HCT116 (cell line): ENCODE measurements around the gene PRRT4. TPM values are rescaled to one million over a fixed set of nuclear protein-coding genes. Genes with fewer than 3 reads are reported as not detected.

Experiments
- ATAC-seq: fragments of 200-7000 bp; cut with Tn5 transposase; 2 replicates; pipeline ENCODE4 v1.9.1; 2020; ENCODE audit warnings: mild to moderate bottlenecking, moderate library complexity
- BruUV-seq: library from RNA; stranded (reverse); fragments of 400-500 nt; replicated peaks from 2 replicates; lab custom pipeline; 2021; lab: Mats Ljungman, UMichigan
- CTCF ChIA-PET: fragments of 300-600 bp; sonication (Branson Sonifier 250); formaldehyde crosslinking; loops from one replicate; lab custom pipeline; 2021; ENCODE audit warnings: antibody characterized with exemption; lab: Charles Lee
- POLR2A ChIA-PET: fragments of 300-600, 350-600 bp; sonication (Branson Sonifier 250); formaldehyde crosslinking; loops from one replicate; lab custom pipeline; 2021; ENCODE audit warnings: antibody characterized with exemption; lab: Charles Lee
- RAD21 ChIA-PET, 2 experiments: fragments of 300-600 bp; sonication (Branson Sonifier 250); formaldehyde crosslinking; loops; one replicate each; lab custom pipeline; 2023; ENCODE audit warnings: low total read pairs in 2 of 2; ENCODE audit not compliant: uncharacterized antibody in 2 of 2, unreplicated experiment in 2 of 2, low non-redundant PET in 1 of 2; lab: Charles Lee
- DNase-seq: peaks from one replicate; pipeline ENCODE4 v3.0.0-alpha.2; 2010; ENCODE audit warnings: low read depth, low spot score
- H2AFZ ChIP-seq: fragments of 200-600 bp; shearing (Covaris generic), sonication (generic); 2 replicates; pipeline ENCODE4 v1.6.1; 2017; ENCODE audit warnings: low read depth, mixed run types, mixed read lengths, antibody characterized with exemption, low read length; ENCODE audit not compliant: poor library complexity, severe bottlenecking
- H3K27ac ChIP-seq: 2 replicates; pipeline ENCODE4 v1.5.1; 2012; ENCODE audit warnings: low read depth, low read length
- H3K27me3 ChIP-seq: fragments of 200-600 bp; sonication (generic); 2 replicates; pipeline ENCODE4 v1.6.1; 2016; ENCODE audit warnings: mixed run types, low read length, mixed read lengths; ENCODE audit not compliant: insufficient read depth
- H3K36me3 ChIP-seq, 2 experiments: fragments of 200-500 bp in 1 of 2; fragments of 200-600 bp in 1 of 2; sonication (Bioruptor generic) in 1 of 2; sonication (generic) in 1 of 2; 2 replicates each; pipeline versions ENCODE4 v1.5.1 to v1.6.1; 2014 to 2016; ENCODE audit warnings: low read length in 2 of 2, inconsistent platforms in 1 of 2, mixed read lengths in 1 of 2, mixed run types in 1 of 2; ENCODE audit not compliant: insufficient read depth in 2 of 2, control insufficient read depth in 1 of 2
- H3K4me1 ChIP-seq, 2 experiments: fragments of 200-600 bp in 1 of 2; sonication (generic) in 1 of 2; 2 replicates each; pipeline versions ENCODE4 v1.5.1 to v1.6.1; 2012 to 2017; ENCODE audit warnings: low read length in 2 of 2, inconsistent platforms in 1 of 2, mild to moderate bottlenecking in 1 of 2, mixed read lengths in 1 of 2, mixed run types in 1 of 2, moderate library complexity in 1 of 2; ENCODE audit not compliant: insufficient read depth in 2 of 2, control insufficient read depth in 1 of 2
- H3K4me2 ChIP-seq: fragments of 200-600 bp; sonication (generic); 2 replicates; pipeline ENCODE4 v1.6.1; 2017; ENCODE audit warnings: mixed run types, low read length, mixed read lengths
- H3K4me3 ChIP-seq, 2 experiments: fragments of 200-600 bp in 1 of 2; sonication (generic) in 1 of 2; replicated peaks in 1 of 2; 2 replicates each; pipeline ENCODE4 v1.5.1; 2011 to 2016; ENCODE audit warnings: low read length in 2 of 2, control low read depth in 1 of 2, low read depth in 1 of 2, mild to moderate bottlenecking in 1 of 2, mixed read lengths in 1 of 2, mixed run types in 1 of 2
- H3K79me2 ChIP-seq: fragments of 200-600 bp; sonication (generic); 2 replicates; pipeline ENCODE4 v1.6.1; 2017; ENCODE audit warnings: mild to moderate bottlenecking, mixed run types, low read length, moderate library complexity, mixed read lengths; ENCODE audit not compliant: insufficient read depth
- H3K9ac ChIP-seq: fragments of 200-600 bp; sonication (generic); 2 replicates; pipeline ENCODE4 v1.6.1; 2016; ENCODE audit warnings: low read length, mixed read lengths
- H3K9me2 ChIP-seq: fragments of 200-600 bp; sonication (generic), shearing (Covaris generic); 2 replicates; pipeline ENCODE4 v1.6.1; 2017; ENCODE audit warnings: mixed run types, mild to moderate bottlenecking, moderate library complexity; ENCODE audit not compliant: insufficient read depth
- H3K9me3 ChIP-seq, 2 experiments: fragments of 200-500 bp in 1 of 2; fragments of 200-600 bp in 1 of 2; sonication (Bioruptor generic) in 1 of 2; sonication (generic) in 1 of 2; 2 replicates each; pipeline ENCODE4 v1.6.1; 2014 to 2017; ENCODE audit warnings: low read length in 2 of 2, mixed read lengths in 2 of 2, inconsistent platforms in 1 of 2, low read depth in 1 of 2, mild to moderate bottlenecking in 1 of 2, mixed run types in 1 of 2, moderate library complexity in 1 of 2; ENCODE audit not compliant: control insufficient read depth in 1 of 2, insufficient read depth in 1 of 2
- H4K20me1 ChIP-seq: fragments of 200-600 bp; sonication (generic), shearing (Covaris generic); 2 replicates; pipeline ENCODE4 v1.6.1; 2017; ENCODE audit warnings: mixed run types, mild to moderate bottlenecking, moderate library complexity; ENCODE audit not compliant: insufficient read depth
- CBX3 ChIP-seq: IDR thresholded peaks from 2 replicates; pipeline ENCODE4 v1.6.1; 2012; ENCODE audit warnings: low read depth
- CEBPB ChIP-seq: IDR thresholded peaks from 2 replicates; pipeline ENCODE4 v1.6.1; 2012; ENCODE audit warnings: low read depth
- ELF1 ChIP-seq: IDR thresholded peaks from 2 replicates; pipeline ENCODE4 v1.6.1; 2012; ENCODE audit warnings: low read depth, borderline replicate concordance
- EZH2 ChIP-seq: fragments of 200-600 bp; sonication (generic); IDR thresholded peaks from 2 replicates; pipeline ENCODE4 v1.6.1; 2017; ENCODE audit warnings: antibody characterized with exemption, mixed run types
- EZH2phosphoT487 ChIP-seq: fragments of 200-600 bp; IDR thresholded peaks from 2 replicates; pipeline ENCODE4 v1.6.1; 2018; ENCODE audit warnings: antibody characterized with exemption, borderline replicate concordance
- JUND ChIP-seq: IDR thresholded peaks from 2 replicates; pipeline ENCODE4 v1.6.1; 2012
- POLR2A ChIP-seq: IDR thresholded peaks from 2 replicates; pipeline ENCODE4 v1.7.0; 2011; ENCODE audit warnings: borderline replicate concordance; ENCODE audit not compliant: insufficient read depth, insufficient read length; ENCODE audit errors: extremely low read depth
- POLR2AphosphoS5 ChIP-seq: IDR thresholded peaks from 2 replicates; pipeline ENCODE4 v1.6.1; 2011; ENCODE audit warnings: mild to moderate bottlenecking, low read depth, low read length, moderate library complexity
- ZNF274 ChIP-seq: fragments of 200-500 bp; sonication (Bioruptor generic); IDR thresholded peaks from 2 replicates; pipeline ENCODE4 v1.6.1; 2014; ENCODE audit warnings: mild to moderate bottlenecking, low read depth, low read length, inconsistent platforms
- intact Hi-C: fragments of 100-400 bp; cut with micrococcal nuclease; formaldehyde crosslinking; loops from 2 replicates; pipeline ENCODE4 v1.10.0; 2022
- total RNA-seq: library from RNA; stranded (reverse); gene quantifications from one replicate; pipeline ENCODE4 v1.2.1, GENCODE V29; 2021; ENCODE audit not compliant: unreplicated experiment
- TF ChIP-seq, protein P1 (sequence below): IDR thresholded peaks from 2 replicates; pipeline ENCODE4 v1.6.1; 2012
- TF ChIP-seq, protein P2 (sequence below): IDR thresholded peaks from 2 replicates; pipeline ENCODE4 v1.6.1; 2012
- TF ChIP-seq, protein P3 (sequence below): IDR thresholded peaks from 2 replicates; pipeline ENCODE4 v1.6.1; 2012; ENCODE audit warnings: low read depth

The PRRT4 gene
- total RNA-seq, 1 experiment from 2014 or later, result 4.0 TPM

DNA sequence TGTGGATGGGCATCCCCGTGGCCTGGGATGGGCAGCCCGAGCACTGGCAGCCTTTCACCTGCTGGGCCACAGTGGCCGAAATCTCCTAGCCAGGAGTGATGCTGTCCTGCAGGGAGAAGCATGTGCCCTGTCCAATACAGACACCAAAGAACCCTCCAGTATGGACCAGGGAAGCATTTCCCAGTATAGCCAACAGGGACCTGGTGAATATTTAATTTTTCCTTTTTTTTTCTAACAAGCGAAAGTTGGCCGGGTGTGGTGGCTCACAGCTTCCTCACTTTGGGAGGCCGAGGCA is 37.3 kb upstream of the PRRT4 start:
- ATAC-seq (peak; percentile 60), DNase-seq (no peak)
- Histone ChIP-seq H3K4me2 (no peak overlapping the region), H2AFZ (no peak overlapping the region), H3K27ac (no peak overlapping the region), H3K9me2 (no peaks in the 10 kb centered on the region), H3K9ac (no peak overlapping the region), H4K20me1 (no peaks in the 10 kb centered on the region; the same call in 1 of the 2 replicates), H3K4me1 (peaks cover under 1% of the 10 kb centered on the region in 2 experiments; a peak in 2 of 4 replicates), H3K4me3 (no peak overlapping the region), H3K27me3 (no peaks in the 10 kb centered on the region), H3K36me3 (peaks cover 41 to 63% of the 10 kb centered on the region in 2 experiments), H3K79me2 (peaks cover 17% of the 10 kb centered on the region), H3K9me3 (no peaks in the 10 kb centered on the region)
- ChIA-PET CTCF (interaction anchor here (1.7 to 4.4 kb wide), 3 partner anchors 11 to 62 kb away, joined by 7 to 24 read pairs (median 8); no protein-coding TSS in a partner anchor), RAD21 (no interaction called here), POLR2A (no interaction called here)
- TF ChIP-seq CBX3, result no peak
- TF ChIP-seq ELF1, result no peak
- no peak for TF ChIP-seq POLR2A
- no peak for TF ChIP-seq EZH2phosphoT487
- TF ChIP-seq, protein P1, sequence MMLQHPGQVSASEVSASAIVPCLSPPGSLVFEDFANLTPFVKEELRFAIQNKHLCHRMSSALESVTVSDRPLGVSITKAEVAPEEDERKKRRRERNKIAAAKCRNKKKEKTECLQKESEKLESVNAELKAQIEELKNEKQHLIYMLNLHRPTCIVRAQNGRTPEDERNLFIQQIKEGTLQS, result no peak
- TF ChIP-seq EZH2, result no peak
- TF ChIP-seq POLR2AphosphoS5, result no peak
- TF ChIP-seq ZNF274, result no peak
- TF ChIP-seq CEBPB, result no peak
- TF ChIP-seq, protein P2, sequence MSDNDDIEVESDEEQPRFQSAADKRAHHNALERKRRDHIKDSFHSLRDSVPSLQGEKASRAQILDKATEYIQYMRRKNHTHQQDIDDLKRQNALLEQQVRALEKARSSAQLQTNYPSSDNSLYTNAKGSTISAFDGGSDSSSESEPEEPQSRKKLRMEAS, result no peak
- TF ChIP-seq, protein P3, sequence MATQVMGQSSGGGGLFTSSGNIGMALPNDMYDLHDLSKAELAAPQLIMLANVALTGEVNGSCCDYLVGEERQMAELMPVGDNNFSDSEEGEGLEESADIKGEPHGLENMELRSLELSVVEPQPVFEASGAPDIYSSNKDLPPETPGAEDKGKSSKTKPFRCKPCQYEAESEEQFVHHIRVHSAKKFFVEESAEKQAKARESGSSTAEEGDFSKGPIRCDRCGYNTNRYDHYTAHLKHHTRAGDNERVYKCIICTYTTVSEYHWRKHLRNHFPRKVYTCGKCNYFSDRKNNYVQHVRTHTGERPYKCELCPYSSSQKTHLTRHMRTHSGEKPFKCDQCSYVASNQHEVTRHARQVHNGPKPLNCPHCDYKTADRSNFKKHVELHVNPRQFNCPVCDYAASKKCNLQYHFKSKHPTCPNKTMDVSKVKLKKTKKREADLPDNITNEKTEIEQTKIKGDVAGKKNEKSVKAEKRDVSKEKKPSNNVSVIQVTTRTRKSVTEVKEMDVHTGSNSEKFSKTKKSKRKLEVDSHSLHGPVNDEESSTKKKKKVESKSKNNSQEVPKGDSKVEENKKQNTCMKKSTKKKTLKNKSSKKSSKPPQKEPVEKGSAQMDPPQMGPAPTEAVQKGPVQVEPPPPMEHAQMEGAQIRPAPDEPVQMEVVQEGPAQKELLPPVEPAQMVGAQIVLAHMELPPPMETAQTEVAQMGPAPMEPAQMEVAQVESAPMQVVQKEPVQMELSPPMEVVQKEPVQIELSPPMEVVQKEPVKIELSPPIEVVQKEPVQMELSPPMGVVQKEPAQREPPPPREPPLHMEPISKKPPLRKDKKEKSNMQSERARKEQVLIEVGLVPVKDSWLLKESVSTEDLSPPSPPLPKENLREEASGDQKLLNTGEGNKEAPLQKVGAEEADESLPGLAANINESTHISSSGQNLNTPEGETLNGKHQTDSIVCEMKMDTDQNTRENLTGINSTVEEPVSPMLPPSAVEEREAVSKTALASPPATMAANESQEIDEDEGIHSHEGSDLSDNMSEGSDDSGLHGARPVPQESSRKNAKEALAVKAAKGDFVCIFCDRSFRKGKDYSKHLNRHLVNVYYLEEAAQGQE, result no peak
- TF ChIP-seq JUND, result no peak
- no TSS peak for BruUV-seq
- intact Hi-C loops, result loop anchor here (1.0 kb wide), 2 partner anchors 27 to 63 kb away; no protein-coding TSS in a partner anchor
